Measurements from ENCODE around the gene HORMAD2. TPM values are rescaled to one million over a fixed set of nuclear protein-coding genes. Genes with fewer than 3 reads are reported as not detected.

Gene HORMAD2
- total RNA-seq, 1 donor from 2014 or later = not detected

DNA sequence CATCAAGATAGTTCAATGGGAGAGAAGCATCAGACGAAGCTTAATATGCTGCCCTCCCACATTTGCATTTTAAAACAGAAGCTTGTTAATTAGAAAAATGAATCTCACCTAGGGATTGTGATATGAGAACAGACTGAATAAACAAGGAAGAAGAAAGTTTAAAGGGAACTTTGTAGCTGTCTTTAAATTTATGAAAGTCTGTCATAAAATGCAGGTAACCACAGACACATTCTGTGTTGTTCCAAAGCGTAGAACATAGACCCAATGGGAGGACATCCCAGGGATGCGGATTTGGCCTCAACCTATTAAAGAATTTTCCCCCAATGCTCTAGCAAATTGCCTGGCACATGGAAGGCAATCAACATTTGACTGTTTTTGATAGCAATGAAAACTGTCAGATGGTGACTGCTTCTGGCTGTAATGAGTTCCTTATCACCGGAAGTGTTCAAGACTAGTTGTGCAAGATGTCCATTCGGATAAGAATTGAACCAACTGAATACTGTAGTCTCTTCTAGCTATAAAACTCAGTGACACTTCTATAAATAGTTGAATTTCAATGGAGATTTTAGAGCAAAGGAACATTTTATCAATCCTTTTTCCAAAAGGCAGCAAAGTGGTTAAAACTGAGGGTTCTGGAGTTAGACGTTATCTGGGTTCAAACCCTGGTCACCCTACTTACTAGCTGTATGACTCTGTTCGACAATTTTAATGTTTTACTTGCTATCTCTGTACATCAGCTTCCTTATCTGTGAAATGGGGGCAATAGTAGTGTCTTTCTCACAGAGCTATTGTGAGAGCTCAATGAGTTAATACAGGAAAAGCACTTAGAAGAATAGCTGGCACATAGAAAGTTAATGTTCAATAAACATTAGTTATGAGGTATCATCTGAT lies 101.4 kb downstream of the HORMAD2 start:
- no peak for FAIRE-seq
- Mint-ChIP-seq H3K9me3 (ENCODE audit: unreplicated experiment) (no peaks in the 10 kb centered on the region), H3K4me3 (ENCODE audit: unreplicated experiment) (no peak overlapping the region), H3K4me1 (ENCODE audit: low read depth, unreplicated experiment) (peaks cover 23% of the 10 kb centered on the region), H3K27ac (ENCODE audit: unreplicated experiment) (peak overlapping the region; percentile 34), H3K27me3 (ENCODE audit: low read depth, unreplicated experiment) (no peaks in the 10 kb centered on the region), H3K36me3 (ENCODE audit: low read depth, unreplicated experiment) (no peaks in the 10 kb centered on the region)
- no peak overlapping the region for H2AFZ ChIP-seq (ENCODE audit: low read depth, low read length)
- no peak for DNase-seq (ENCODE audit: low read depth)
- H3K4me2 ChIP-seq (ENCODE audit: low read length) = no peak overlapping the region
- H3K27ac ChIP-seq (ENCODE audit: low read depth, low read length) = no peak overlapping the region
- H3K36me3 ChIP-seq (ENCODE audit: insufficient read depth, low read length) = no peaks in the 10 kb centered on the region
- no peak overlapping the region for H3K4me3 ChIP-seq (ENCODE audit: insufficient read depth, low read depth, low read length)
- H4K20me1 ChIP-seq (ENCODE audit: insufficient read depth, low read length) = no peaks in the 10 kb centered on the region
- no peaks in the 10 kb centered on the region for H3K27me3 ChIP-seq (ENCODE audit: insufficient read depth, low read length)
- H3K9ac ChIP-seq (ENCODE audit: low read length) = no peak overlapping the region
- TF ChIP-seq, protein P1, sequence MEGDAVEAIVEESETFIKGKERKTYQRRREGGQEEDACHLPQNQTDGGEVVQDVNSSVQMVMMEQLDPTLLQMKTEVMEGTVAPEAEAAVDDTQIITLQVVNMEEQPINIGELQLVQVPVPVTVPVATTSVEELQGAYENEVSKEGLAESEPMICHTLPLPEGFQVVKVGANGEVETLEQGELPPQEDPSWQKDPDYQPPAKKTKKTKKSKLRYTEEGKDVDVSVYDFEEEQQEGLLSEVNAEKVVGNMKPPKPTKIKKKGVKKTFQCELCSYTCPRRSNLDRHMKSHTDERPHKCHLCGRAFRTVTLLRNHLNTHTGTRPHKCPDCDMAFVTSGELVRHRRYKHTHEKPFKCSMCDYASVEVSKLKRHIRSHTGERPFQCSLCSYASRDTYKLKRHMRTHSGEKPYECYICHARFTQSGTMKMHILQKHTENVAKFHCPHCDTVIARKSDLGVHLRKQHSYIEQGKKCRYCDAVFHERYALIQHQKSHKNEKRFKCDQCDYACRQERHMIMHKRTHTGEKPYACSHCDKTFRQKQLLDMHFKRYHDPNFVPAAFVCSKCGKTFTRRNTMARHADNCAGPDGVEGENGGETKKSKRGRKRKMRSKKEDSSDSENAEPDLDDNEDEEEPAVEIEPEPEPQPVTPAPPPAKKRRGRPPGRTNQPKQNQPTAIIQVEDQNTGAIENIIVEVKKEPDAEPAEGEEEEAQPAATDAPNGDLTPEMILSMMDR (IDR thresholded peaks at IDR 0.05; ENCODE audit: insufficient read depth, low read depth, low read length) = no peak
- TF ChIP-seq EZH2 (IDR thresholded peaks at IDR 0.05; ENCODE audit: insufficient read depth, low read length) = no peak
- no peaks in the 10 kb centered on the region for H3K4me1 ChIP-seq (ENCODE audit: insufficient read depth, low read length)
- no peaks in the 10 kb centered on the region for H3K9me3 ChIP-seq (ENCODE audit: insufficient read depth, low read depth, low read length)
- H3K79me2 ChIP-seq (ENCODE audit: insufficient read depth, low read length) = no peaks in the 10 kb centered on the region

DNA sequence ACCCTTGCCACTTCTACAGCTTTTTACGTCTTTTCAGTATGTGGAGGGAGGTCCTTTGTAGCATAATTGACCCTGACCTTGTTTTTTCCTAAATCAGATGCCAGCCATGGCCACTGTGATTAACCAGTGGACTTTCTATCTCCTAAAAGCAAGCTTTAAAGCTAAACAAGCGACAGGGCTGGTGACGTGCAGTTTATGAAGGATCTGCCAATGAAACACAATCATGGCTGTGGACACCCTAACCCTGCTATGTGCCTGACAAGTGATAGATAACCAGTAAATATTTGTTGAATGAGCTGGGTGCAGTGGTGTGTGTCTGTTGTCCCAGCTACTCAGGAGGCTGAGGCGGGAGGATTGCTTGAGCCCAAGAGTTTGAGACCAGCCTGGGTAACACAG lies 102.1 kb downstream of the HORMAD2 start:
- no peak overlapping the region for H3K4me3 Mint-ChIP-seq (ENCODE audit: unreplicated experiment)
- H3K4me3 ChIP-seq (ENCODE audit: insufficient read depth, low read depth, low read length) = no peak overlapping the region
- H3K4me2 ChIP-seq (ENCODE audit: low read length) = no peak overlapping the region
- DNase-seq (ENCODE audit: low read depth) (peak; percentile 39), FAIRE-seq (no peak)
- H3K36me3 ChIP-seq (ENCODE audit: insufficient read depth, low read length) = no peaks in the 10 kb centered on the region
- H3K79me2 ChIP-seq (ENCODE audit: insufficient read depth, low read length) = no peaks in the 10 kb centered on the region
- no peaks in the 10 kb centered on the region for H4K20me1 ChIP-seq (ENCODE audit: insufficient read depth, low read length)
- no peak for TF ChIP-seq EZH2 (IDR thresholded peaks at IDR 0.05; ENCODE audit: insufficient read depth, low read length)
- TF ChIP-seq, protein P1 (IDR thresholded peaks at IDR 0.05; ENCODE audit: insufficient read depth, low read depth, low read length) = no peak
- peak overlapping the region; percentile 34 for H3K27ac Mint-ChIP-seq (ENCODE audit: unreplicated experiment)
- H3K36me3 Mint-ChIP-seq (ENCODE audit: low read depth, unreplicated experiment) = no peaks in the 10 kb centered on the region
- H3K27me3 ChIP-seq (ENCODE audit: insufficient read depth, low read length) = no peaks in the 10 kb centered on the region
- no peak overlapping the region for H3K9ac ChIP-seq (ENCODE audit: low read length)
- H3K9me3 ChIP-seq (ENCODE audit: insufficient read depth, low read depth, low read length) = no peaks in the 10 kb centered on the region
- no peaks in the 10 kb centered on the region for H3K27me3 Mint-ChIP-seq (ENCODE audit: low read depth, unreplicated experiment)
- no peaks in the 10 kb centered on the region for H3K4me1 ChIP-seq (ENCODE audit: insufficient read depth, low read length)
- H3K27ac ChIP-seq (ENCODE audit: low read depth, low read length) = no peak overlapping the region
- no peak overlapping the region for H2AFZ ChIP-seq (ENCODE audit: low read depth, low read length)
- no peaks in the 10 kb centered on the region for H3K9me3 Mint-ChIP-seq (ENCODE audit: unreplicated experiment)
- peaks cover 24% of the 10 kb centered on the region for H3K4me1 Mint-ChIP-seq (ENCODE audit: low read depth, unreplicated experiment)

DNA sequence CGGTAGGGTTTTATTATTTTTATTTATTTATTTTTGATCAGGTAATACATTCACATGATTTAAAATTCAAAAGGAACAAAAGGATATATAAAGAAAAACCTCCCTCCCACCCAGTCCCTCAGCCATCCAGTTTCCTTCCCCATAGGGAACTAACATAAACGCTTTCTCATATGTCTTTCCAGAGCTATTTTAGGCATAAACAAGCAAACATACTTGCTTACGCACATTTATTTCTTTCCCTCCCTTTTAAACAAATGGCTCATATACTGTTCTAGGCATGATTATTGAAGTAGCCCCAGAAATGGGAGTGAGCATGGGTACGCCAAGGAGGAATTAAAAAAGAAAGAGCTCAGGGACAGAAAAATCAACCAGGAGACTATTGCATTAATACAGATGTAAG lies 102.6 kb downstream of the HORMAD2 start:
- Mint-ChIP-seq H3K9me3 (ENCODE audit: unreplicated experiment) (no peaks in the 10 kb centered on the region), H3K27ac (ENCODE audit: unreplicated experiment) (peak overlapping the region; percentile 59), H3K4me3 (ENCODE audit: unreplicated experiment) (no peak overlapping the region), H3K4me1 (ENCODE audit: low read depth, unreplicated experiment) (peaks cover 28% of the 10 kb centered on the region), H3K36me3 (ENCODE audit: low read depth, unreplicated experiment) (no peaks in the 10 kb centered on the region), H3K27me3 (ENCODE audit: low read depth, unreplicated experiment) (no peaks in the 10 kb centered on the region)
- FAIRE-seq (no peak), DNase-seq (ENCODE audit: low read depth) (no peak)
- Histone ChIP-seq H3K4me1 (ENCODE audit: insufficient read depth, low read length) (no peaks in the 10 kb centered on the region), H3K36me3 (ENCODE audit: insufficient read depth, low read length) (no peaks in the 10 kb centered on the region), H3K4me3 (ENCODE audit: insufficient read depth, low read depth, low read length) (no peak overlapping the region), H3K9ac (ENCODE audit: low read length) (no peak overlapping the region), H2AFZ (ENCODE audit: low read depth, low read length) (no peak overlapping the region), H3K9me3 (ENCODE audit: insufficient read depth, low read depth, low read length) (no peaks in the 10 kb centered on the region), H3K27ac (ENCODE audit: low read depth, low read length) (no peak overlapping the region), H3K4me2 (ENCODE audit: low read length) (no peak overlapping the region), H4K20me1 (ENCODE audit: insufficient read depth, low read length) (no peaks in the 10 kb centered on the region), H3K27me3 (ENCODE audit: insufficient read depth, low read length) (no peaks in the 10 kb centered on the region), H3K79me2 (ENCODE audit: insufficient read depth, low read length) (no peaks in the 10 kb centered on the region)
- no peak for TF ChIP-seq EZH2 (IDR thresholded peaks at IDR 0.05; ENCODE audit: insufficient read depth, low read length)
- TF ChIP-seq, protein P1 (IDR thresholded peaks at IDR 0.05; ENCODE audit: insufficient read depth, low read depth, low read length) = no peak
